ENCODE data around the gene UCP2.

UCP2 gene

DNA sequence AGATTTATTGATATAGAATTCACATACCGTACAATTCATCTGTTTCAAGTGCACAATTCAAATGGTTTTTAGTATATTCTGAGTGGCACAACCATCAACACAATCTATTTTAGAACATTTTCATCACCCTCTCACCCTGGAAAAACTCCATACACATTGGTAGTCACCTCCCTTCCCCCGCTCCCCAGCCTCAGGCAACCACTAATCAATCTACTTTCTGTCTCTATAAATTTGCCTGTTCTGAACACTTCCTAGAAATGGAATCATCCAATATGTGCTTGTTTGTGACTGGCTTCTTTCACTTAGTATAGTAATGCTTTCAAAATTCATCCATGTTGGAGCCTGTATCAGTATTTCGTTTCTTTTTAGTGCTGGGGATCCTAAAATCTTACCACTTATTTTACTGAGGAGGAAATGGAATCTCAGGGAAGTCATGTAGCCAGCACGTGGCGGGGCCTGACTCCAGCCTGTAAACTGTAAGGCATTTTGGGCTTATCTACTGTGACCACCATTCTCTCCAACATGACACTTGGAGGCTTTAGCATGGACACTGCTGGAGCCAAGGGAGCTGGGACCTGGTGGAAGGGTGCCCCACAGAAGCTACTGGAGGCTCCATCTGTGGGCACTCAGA lies 27.1 kb upstream of the UCP2 start:
- DNase-seq (ENCODE audit: low spot score): no peak

DNA sequence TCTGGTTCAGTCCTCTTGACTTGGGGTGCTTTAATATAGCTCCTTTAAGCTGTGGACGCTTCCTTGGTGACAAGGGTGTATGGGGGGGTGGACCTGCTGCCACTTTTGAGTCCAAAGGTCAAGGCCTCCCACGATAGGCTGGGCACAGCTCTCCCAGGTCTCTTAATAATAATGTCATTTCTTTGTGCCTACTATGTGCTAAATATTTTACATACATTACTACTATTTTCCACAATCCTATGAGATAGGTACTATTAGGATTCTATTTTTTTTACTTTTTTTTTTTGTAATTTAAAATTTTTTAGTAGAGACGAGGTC lies 26.5 kb upstream of the UCP2 start:
- DNase-seq (ENCODE audit: low spot score): no peak

DNA sequence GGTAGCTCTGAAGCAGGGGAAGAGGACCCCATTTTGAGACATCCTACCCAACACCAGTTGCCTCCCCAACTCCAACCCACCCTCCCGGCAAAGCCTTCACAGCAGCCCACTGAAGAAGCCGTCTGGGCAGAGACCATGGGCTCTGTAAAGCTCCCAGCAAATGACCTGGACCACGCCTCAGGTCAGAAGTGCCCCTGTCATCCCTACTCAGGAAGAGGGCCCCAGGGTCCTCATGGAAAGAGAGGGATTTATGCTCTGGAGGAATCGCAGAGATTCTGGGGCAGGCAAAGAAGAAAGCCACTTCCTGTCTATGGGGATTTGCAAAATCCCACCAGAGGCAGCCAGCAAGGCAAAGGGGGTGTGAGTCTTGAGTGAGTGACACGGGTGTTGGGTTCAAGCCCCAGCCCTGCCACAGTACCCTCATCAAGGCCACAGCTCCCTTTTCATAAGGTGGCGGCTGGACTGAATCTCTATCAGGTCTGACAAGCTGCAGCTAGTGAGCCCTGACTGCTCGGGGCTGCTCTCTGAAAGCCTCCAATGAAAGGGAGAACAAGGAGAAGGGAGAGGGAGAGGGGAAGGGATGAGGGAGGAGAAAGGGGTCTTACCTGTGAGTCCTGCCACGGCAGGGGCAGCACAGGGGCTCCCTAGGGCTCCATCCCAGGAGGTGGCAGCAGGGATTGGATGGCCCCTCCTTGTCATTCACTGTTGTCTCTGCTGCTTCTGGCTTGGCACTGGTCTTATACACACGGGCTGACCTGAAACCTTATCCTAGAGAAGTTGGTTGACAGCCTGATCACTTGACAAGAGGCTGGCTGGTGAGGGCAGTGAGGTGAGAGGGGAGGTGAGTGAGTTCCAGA lies 26.0 kb upstream of the UCP2 start, which contains the start of gene UCP3:
Gene UCP3, minus strand, starts transcription at position 713 of the 857 bp plus-strand sequence. CDS start 2,043 bp downstream, outside the sequence.
- no peak for DNase-seq (ENCODE audit: low spot score)

DNA sequence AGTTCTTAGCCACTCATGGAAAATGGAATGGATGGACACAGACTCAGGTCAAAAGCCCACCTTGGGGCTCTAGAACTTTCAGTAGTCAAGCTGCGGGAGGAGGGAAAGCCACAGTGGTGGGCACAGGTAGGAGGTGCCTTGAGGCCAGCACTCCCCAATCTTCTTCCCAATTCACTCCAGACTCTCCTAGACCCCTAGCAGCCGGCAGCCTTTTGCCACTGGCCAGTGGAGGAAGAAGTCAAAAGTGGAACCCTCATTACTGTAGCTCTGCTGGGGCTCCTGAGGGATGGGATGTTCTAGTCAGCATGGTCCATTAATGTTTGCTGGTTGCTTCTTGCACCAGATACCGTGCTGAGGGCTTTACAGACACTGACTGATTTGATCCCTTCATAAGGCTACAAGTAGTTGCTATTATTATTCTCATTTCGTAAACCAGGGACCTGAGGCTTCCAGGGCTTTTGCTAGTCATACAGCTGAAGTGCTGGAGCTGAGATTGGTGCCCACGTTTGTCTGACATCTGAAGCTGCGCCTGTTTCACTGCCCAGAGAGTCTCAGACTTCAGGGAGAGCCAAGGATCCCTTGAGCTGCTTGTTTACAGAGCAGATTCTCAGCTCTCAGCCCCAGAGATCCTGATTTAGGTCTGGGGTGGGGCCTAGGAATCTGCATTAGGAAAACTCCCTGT lies 25.2 kb upstream of the UCP2 start:
- no peak for DNase-seq (ENCODE audit: low spot score)

DNA sequence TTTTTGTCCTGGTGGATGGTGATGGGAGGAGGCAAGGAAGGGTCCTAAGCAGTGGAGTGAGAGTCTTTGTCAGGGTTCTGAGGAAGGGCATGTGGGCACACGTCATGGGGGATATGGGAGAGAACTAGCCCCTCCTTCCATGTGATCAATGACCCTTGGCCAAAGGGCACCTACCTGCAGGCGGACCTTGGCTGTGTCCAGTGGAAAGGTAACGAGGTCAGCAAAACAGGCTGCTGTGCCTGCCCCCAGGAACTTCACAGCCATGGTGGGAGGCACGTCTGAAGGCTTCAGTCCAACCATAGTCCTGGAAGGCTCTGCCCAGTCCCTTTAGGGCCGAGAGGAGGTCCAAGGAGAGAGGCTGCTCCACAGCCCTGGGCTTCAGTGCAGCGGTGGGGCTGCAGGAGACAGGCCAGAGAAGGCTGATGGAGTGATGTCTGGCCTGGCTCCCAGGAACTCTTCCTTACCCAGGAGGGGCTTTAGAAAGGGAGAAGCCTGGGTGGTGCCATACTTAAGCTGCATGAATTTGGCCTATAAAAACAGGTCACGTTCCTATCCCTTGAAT lies 24.2 kb upstream of the UCP2 start:
- DNase-seq (ENCODE audit: low spot score): no peak

DNA sequence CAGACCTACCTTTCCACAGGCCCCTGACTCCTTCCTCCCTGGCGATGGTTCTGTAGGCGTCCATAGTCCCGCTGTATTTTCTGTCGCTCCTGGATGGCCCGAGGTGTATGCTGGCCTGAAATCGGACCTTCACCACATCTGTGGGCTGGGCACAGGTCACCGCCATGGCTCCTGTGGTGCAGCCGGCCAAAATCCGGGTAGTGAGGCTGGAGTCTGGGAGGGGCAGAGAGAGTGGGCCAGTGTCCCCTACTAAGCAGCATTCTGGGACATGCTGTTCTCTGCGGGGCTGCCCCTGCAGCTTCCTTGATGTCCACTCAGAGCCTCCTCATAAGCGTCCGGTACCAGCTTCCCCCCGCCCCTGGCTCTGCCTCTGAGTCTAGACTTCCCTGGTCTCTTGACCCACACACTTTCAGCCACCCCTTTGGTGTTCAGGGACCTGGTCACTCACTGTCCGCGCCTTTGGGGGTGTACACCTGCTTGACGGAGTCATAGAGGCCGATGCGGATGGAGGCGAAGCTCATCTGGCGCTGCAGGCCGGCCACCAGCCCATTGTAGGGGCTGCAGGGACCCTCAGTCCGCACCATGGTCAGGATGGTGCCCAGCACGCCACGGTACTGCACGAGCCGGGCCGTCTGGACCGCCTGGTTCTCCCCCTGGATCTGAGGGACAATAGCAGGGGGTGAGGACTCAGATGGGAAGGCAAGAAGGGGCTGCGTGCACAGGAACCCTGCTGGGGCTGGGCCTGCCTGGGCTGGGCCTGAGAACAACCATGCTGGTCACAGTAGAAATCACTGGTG lies 23.3 kb upstream of the UCP2 start:
- no peak for DNase-seq (ENCODE audit: low spot score)

DNA sequence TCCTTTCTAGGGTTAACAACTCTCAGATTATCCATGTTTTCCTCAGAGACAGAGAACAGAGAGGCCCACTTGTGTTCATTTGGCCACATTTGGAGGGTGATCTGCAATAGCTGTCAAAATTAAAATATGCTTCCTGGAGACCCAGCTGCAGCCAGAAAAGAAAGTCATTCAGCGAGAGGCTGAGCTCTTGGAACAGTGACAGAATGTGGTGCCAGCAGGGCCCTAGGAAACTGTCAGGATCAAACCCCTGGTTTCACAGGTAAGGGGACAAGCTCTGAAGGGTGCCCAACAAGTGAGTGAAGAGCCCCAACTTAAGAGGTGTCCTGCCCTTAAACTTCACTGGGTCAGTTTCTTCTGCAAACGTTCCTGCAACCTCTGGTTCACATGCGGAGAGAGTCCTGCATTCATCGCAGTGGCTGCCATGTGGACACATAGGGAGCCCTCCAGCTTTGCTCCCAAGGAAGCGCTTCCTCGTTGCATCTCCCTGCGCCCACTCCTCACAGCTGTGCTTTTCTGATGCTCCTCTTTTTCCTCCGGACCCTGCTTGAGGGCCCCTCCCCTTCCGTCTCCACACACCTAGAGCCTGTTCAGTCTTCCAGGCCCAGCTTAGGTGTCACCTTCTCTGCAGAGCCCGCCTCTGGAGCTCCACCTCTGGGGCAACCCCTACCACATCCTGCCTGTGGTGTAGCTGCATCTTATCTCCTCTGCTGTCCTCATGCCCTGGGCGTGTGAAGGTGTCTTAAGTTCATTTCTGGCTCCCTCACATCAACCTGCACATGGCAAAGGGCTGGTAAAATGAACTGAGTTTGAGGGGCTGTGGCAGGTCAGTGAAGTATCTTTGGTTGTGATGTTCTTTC lies 22.3 kb upstream of the UCP2 start:
- DNase-seq (ENCODE audit: low spot score): no peak

DNA sequence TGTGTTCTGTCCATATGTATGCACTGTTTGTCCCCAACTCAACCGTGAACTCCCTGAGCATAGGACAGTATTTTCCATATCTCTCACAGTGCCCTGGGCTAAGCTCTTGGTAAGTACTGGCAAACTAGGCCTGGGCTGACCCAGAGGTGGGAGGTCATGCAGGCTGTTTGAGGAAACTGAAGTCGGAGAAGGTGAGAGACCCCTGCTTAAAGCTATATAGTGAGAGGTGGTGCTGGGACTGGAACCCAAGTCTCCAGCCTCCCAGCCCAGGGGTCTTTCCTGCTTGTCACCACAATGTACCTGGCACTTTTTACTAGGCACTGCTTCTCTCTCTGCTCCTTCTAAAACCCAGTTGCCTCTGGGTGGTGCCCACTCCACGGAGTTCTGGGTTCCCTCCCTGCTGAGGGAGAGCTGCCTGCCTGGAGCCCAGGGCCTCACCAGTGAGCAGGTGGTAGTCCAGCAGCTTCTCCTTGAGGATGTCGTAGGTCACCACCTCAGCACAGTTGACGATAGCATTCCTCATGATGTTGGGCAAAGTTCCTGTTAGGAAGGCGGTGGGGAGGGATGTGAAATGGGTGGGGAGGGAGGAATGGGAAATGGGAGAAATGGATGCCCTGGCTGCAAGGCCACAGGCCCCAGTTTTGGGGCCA lies 21.5 kb upstream of the UCP2 start:
- no peak for DNase-seq (ENCODE audit: low spot score)

DNA sequence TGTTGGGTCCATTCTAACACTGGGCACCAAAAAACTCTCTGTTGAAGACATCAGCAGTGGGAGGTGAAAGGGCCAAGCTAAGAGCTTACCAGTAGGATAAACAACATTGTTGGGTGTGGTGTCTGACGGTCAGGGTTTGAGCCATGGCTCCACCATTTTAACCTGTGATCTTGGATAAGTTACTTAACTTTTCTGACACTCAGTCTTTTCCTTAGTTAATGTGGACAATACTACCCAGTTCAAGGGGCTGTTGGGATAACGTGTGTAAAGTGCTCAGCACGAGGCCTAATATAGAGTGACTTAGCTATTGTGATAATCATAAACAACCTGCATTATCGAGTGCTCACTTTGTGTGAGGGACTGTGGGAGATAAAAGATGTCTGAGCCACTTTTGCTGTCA lies 20.2 kb upstream of the UCP2 start:
- DNase-seq (ENCODE audit: low spot score): no peak

DNA sequence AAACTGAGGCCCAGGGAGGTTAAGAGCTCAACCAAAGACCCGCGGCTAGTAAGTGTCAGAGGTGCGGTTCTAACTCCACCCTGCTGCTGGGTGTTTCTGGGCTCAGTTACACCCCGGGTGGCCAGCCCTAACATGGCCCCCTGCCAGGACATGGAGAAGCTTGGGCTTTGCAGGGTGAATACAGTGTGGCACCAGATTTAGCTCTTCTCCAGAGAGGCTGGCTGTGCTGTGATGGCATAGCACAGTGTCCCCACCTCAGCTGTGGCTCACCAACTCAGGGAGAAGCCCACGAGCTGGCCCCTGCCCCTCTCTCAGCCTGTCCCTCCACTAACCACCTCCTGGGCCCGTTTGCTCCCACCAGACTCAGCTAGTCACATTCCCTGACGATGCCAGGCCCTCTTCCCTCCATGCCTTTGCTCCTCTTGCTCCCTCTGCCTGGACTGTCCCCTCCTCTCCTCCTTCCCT lies 19.2 kb upstream of the UCP2 start:
- DNase-seq (ENCODE audit: low spot score): no peak

DNA sequence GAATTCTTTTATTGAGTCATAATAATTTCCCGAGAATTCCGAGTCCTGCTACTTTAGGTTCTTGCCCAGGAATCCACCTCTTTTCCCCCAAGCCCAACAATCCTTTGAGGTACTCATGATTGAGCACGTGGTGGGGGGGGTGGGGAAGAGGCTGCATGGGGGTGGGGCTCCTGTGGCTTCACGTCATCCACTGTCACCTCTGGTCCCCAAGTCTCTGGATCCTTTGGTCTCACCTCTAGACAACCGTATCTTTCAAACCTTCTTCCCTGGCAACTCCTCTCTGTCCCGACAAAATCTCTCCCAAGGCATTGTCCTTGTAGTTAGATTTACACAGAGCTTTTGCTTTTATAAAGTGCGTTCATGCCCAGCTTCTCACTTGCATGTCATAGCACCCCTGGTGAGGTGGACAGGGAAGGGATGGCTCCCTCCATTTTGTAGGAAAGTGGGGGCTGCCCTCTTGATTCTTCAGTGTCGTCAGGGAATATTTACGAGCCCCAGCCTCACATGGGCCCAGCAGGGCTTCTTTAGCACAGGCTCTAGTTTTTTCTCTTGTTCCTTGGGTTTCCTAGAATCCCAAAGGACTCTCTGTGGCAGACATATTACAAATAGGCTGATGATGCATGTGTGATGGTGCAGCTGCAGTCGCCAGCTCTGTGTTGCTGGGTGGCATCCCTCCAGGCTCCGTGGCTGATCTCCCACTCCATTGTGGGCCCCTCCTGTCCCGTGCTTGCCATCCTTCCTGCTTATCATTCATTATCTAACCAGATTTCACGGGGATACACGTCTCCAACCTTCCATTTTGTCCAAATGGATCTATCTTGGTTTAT lies 17.9 kb upstream of the UCP2 start:
- DNase-seq (ENCODE audit: low spot score): no peak

DNA sequence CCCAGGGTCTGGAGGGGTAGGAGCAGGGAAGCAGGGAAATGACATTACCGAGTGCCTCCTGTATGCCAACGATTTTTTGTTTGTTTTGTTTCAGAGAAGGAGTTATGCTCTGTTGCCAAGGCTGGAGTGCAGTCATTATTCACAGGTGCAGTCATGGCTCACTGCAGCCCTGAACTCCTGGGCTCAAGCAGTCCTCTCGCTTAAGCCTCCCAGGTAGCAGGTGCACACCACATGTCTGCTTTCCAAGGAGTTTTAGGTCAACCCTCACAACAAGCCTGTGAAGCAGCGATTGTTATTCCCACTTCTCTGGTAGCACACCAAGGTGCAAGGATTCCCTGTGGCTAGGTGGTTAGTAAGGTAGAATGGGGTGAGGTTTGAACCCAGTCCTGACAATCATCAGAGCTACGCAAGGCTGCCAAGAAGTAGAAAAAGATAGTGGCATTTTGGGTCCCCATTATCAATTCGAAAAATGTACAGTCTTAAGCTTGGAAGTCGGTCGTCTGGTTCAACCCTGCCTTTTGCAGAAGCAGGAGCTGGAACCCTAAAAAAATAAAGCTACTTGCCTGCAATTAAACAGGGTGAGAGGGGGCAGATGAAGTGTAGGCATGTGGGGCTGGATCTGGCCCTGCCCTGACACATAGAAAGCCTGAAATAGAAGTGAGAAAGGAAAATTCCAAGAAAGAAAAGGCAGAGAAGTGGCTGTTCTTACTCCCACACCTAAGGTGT lies 17.1 kb upstream of the UCP2 start:
- DNase-seq (ENCODE audit: low spot score): no peak

DNA sequence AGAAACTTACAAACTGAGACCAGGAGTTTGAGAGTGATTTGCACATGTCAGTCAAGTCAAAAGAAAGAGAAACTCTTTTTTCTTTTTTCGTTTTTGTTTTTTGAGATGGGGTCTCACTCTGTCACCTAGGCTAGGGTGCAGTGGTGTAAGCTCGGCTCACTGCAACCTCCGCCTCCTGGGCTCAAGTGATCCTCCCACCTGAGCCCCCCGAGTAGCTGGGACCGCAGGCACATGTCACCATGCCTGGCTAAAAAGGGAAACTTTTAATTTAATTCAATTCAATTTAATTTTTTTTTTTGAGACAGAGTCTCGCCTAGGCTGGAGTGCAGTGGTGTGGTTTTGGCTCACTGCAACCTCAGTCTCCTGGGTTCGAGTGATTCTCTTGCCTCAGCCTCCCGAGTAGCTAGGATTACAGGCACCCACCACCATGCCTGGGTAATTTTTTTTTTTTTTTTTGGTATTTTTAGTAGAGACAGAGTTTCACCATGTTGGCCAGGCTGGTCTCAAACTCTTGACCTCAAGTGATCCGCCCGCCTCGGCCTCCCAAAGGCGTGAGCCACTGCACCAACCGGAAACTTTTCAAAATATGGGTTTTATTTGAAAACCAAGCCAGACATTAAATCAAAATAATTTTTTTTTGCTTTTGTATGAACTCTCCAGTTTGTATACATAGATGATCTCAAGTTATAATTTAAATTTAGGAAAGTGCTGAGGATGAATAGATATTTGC lies 16.4 kb upstream of the UCP2 start:
- no peak for DNase-seq (ENCODE audit: low spot score)

DNA sequence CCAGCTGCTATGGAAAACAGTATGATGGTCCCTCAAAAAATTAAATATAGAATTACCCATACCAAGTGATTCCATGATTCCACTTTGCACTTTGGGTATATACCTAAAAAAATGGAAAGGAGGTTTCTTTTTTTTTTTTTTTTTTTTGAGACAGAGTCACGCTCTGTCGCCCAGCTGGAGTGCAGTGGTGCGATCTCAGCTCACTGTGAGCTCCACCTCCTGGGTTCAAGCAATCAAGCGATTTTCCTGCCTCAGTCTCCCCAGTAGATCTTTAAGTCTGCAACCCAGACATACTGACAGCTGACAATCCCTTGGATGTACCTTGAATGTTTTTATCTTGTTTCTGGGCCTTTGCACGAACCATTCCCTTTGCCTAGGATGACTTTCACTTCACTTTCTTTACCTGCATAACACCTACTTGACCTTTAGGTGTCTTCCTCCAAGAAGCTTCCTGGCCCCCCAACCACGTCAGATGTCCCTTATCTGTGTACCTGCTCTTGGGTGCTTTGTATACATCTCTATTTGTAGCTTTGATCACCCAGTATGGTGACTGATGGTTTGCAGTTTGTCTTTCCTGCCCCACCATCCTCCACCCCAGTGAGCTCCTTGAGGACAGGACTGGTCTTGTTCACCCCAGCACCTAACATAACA lies 14.6 kb upstream of the UCP2 start:
- no peak for DNase-seq (ENCODE audit: low spot score)

DNA sequence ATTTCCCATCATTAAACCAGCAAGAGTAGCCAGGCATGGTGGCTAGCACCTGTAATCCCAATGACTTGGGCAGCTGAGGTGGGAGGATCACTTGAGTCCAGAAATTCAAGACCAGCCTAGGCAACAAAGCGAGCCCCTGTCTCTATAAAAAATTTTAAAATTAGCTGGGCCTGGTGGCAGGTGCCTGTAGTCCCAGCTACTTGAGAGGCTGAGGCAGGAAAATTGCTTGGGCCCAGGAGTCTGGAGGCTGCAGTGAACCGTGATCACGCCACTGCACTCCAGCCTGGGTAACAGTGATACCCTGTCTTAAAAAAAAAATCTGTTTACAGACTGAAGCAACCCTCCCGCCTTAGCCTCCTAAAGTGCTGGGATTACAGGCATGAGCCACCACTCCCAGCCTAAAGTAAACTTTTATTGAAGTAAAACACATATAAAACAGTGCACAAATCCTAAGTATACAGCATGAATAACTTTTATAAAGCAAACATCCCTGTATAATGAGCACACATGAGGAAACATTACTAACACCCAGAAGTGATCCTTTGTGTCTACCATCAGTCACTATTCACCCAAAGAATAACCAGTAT lies 13.6 kb upstream of the UCP2 start:
- DNase-seq (ENCODE audit: low spot score): no peak

DNA sequence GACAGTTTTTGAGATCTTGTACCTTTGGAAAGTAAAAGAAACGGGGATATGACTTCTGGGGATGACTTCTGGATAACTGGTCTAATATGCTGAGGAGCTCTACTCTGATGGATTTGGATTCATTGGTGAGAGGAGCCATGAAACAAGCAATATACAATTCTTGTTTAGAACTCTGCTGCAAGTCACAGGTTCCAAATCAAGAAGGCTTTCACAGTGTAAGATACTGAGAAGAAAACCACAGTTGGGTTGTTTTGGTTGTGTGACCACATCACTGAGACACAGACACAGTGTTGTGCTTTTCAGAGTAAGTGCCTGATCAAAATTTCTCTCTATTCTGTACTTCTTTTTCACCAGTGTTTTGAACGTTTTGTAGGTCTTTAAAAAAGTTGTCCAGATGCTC lies 13.1 kb upstream of the UCP2 start:
- no peak for DNase-seq (ENCODE audit: low spot score)

DNA sequence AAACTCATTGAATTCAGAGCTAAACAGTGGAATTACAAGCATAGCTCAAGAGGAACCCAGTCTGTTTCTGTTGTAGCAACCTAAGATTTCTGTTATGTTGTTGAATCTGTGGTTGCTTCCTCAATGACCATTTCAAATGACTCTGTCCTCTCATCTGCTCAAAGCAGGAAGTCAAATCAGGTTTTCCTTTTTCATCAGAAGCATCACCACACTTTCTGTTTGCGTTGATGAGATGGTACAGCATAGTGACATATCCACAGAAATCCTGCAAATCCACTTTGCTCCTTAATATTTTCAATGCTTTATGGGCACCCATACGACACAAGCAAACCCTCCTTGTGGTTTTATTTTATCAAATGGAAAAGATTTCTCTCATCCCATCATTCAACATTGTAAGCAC lies 12.6 kb upstream of the UCP2 start:
- DNase-seq (ENCODE audit: low spot score): no peak
